SK-N-SH treated with all-trans-retinoic acid at 6 μM for 48 hours (cell line): ENCODE measurements around the gene CORO2A.

Experiments
- ATAC-seq: fragments of 200-7000 bp; cut with Tn5 transposase; 3 replicates; pipeline ENCODE4 v1.9.1; 2020; ENCODE audit warnings: mild to moderate bottlenecking, moderate library complexity
- ARNTL ChIP-seq: fragments of 450-650 bp; formaldehyde crosslinking; IDR thresholded peaks from 2 replicates; pipeline ENCODE4 v1.5.0; 2020; ENCODE audit warnings: low read depth, mild to moderate bottlenecking, moderate library complexity, borderline replicate concordance
- BACH2 ChIP-seq: fragments of 250-450 bp; sonication (Bioruptor Pico); IDR thresholded peaks from 2 replicates; pipeline ENCODE4 v1.9.0; 2021; ENCODE audit warnings: mild to moderate bottlenecking, borderline replicate concordance
- CSDC2 ChIP-seq: fragments of 250-450 bp; sonication (Bioruptor Pico); IDR thresholded peaks from 2 replicates; pipeline ENCODE4 v1.5.0; 2020; ENCODE audit warnings: mild to moderate bottlenecking, moderate library complexity
- CSRNP3 ChIP-seq: fragments of 250-450 bp; sonication (Bioruptor Pico); IDR thresholded peaks from 2 replicates; pipeline ENCODE4 v1.5.1; 2021; ENCODE audit warnings: mild to moderate bottlenecking, moderate library complexity
- ESRRG ChIP-seq: fragments of 250-450 bp; sonication (Bioruptor Pico); IDR thresholded peaks from 2 replicates; pipeline ENCODE4 v1.6.1; 2021; ENCODE audit warnings: mild to moderate bottlenecking
- GLIS3 ChIP-seq: fragments of 250-450 bp; sonication (Bioruptor Pico); IDR thresholded peaks from 2 replicates; pipeline ENCODE4 v1.5.0; 2020; ENCODE audit warnings: mild to moderate bottlenecking, moderate library complexity
- ISL1 ChIP-seq: fragments of 250-450 bp; sonication (Bioruptor Pico); IDR thresholded peaks from 2 replicates; pipeline ENCODE4 v2.1.2; 2022; ENCODE audit warnings: mild to moderate bottlenecking, moderate library complexity
- OSR1 ChIP-seq: fragments of 250-450 bp; sonication (Bioruptor Pico); IDR thresholded peaks from 2 replicates; pipeline ENCODE4 v1.8.0; 2022; ENCODE audit warnings: moderate library complexity, mild to moderate bottlenecking, inconsistent platforms
- PPARA ChIP-seq: fragments of 250-450 bp; sonication (Bioruptor Pico); IDR thresholded peaks from 2 replicates; pipeline ENCODE4 v1.5.0; 2020; ENCODE audit warnings: mild to moderate bottlenecking, borderline replicate concordance
- RARB ChIP-seq: fragments of 250-450 bp; sonication (Bioruptor Pico); IDR thresholded peaks from 2 replicates; pipeline ENCODE4 v1.8.0; 2021; ENCODE audit warnings: mild to moderate bottlenecking, moderate library complexity
- SNAI2 ChIP-seq: fragments of 250-450 bp; sonication (Bioruptor Pico); IDR thresholded peaks from 2 replicates; pipeline ENCODE4 v1.5.0; 2020; ENCODE audit warnings: mild to moderate bottlenecking, moderate library complexity
- TCF4 ChIP-seq: fragments of 250-450 bp; sonication (Bioruptor Pico); IDR thresholded peaks from 2 replicates; pipeline ENCODE4 v1.8.0; 2021; ENCODE audit warnings: mild to moderate bottlenecking, moderate library complexity, borderline replicate concordance
- TOX ChIP-seq: fragments of 250-450 bp; sonication (Bioruptor Pico); IDR thresholded peaks from 2 replicates; pipeline ENCODE4 v1.8.0; 2021; ENCODE audit warnings: mild to moderate bottlenecking, moderate library complexity, borderline replicate concordance
- TSHZ2 ChIP-seq: fragments of 250-450 bp; sonication (Bioruptor Pico); IDR thresholded peaks from 2 replicates; pipeline ENCODE4 v1.5.0; 2020; ENCODE audit warnings: mild to moderate bottlenecking, moderate library complexity
- ZC3H10 ChIP-seq: fragments of 250-450 bp; sonication (Bioruptor Pico); IDR thresholded peaks from 2 replicates; pipeline ENCODE4 v1.5.1; 2021; ENCODE audit warnings: mild to moderate bottlenecking, moderate library complexity
- ZFP3 ChIP-seq: fragments of 250-450 bp; sonication (Bioruptor Pico); IDR thresholded peaks from 2 replicates; pipeline ENCODE4 v1.5.0; 2020; ENCODE audit warnings: mild to moderate bottlenecking, moderate library complexity
- ZFP30 ChIP-seq: fragments of 450-650 bp; formaldehyde crosslinking; IDR thresholded peaks from 2 replicates; pipeline ENCODE4 v1.5.0; 2022; ENCODE audit warnings: mild to moderate bottlenecking, moderate library complexity
- ZNF565 ChIP-seq: fragments of 450-650 bp; formaldehyde crosslinking; conservative IDR thresholded peaks from 2 replicates; pipeline ENCODE4 v1.5.0; 2020; ENCODE audit warnings: low read depth, mild to moderate bottlenecking, moderate library complexity
- ZNF70 ChIP-seq: fragments of 450-650 bp; formaldehyde crosslinking; IDR thresholded peaks from 2 replicates; pipeline ENCODE4 v1.5.0; 2020; ENCODE audit warnings: mild to moderate bottlenecking, moderate library complexity
- ZNF8 ChIP-seq: fragments of 450-650 bp; formaldehyde crosslinking; IDR thresholded peaks from 2 replicates; pipeline ENCODE4 v1.5.0; 2020; ENCODE audit warnings: mild to moderate bottlenecking, moderate library complexity
- TF ChIP-seq, protein P1 (sequence below): fragments of 250-450 bp; sonication (Bioruptor Pico); IDR thresholded peaks from 2 replicates; pipeline ENCODE4 v1.8.0; 2020; ENCODE audit warnings: mild to moderate bottlenecking, moderate library complexity, borderline replicate concordance

The CORO2A gene

DNA sequence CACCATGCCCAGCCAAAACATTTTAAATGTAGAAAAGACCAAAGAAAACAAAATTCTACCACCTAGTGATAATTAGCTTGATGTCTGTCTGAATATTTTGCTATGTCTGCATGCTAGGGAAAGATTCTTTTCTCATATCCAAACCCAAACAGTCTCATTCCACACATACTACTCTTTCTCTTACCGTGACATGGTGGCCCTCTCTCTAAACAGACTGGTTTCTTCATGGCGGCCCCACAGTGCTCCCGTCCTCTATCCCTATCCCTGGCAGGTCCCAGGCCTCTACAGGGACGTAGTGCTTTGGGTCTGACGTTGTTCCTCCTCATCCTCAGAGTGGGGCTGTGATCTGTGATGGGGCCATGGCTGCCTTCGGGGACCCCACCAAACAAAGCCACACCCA, 8.1 kb downstream of the CORO2A start:
- TF ChIP-seq SNAI2 (CRISPR knock-in tag) (no peak), GLIS3 (CRISPR knock-in tag) (no peak), TCF4 (CRISPR knock-in tag) (no peak), ZNF70 (no peak), TOX (CRISPR knock-in tag) (no peak), TSHZ2 (CRISPR knock-in tag) (no peak), ZNF565 (CRISPR knock-in tag) (no peak), PPARA (CRISPR knock-in tag) (no peak), ARNTL (CRISPR knock-in tag) (no peak), BACH2 (no peak), ZNF8 (no peak), ZFP30 (CRISPR knock-in tag) (no peak), ZFP3 (CRISPR knock-in tag) (no peak), ISL1 (CRISPR knock-in tag) (no peak), CSRNP3 (no peak), OSR1 (no peak), ESRRG (CRISPR knock-in tag) (no peak), ZC3H10 (no peak), RARB (CRISPR knock-in tag) (no peak)
- TF ChIP-seq, protein P1, sequence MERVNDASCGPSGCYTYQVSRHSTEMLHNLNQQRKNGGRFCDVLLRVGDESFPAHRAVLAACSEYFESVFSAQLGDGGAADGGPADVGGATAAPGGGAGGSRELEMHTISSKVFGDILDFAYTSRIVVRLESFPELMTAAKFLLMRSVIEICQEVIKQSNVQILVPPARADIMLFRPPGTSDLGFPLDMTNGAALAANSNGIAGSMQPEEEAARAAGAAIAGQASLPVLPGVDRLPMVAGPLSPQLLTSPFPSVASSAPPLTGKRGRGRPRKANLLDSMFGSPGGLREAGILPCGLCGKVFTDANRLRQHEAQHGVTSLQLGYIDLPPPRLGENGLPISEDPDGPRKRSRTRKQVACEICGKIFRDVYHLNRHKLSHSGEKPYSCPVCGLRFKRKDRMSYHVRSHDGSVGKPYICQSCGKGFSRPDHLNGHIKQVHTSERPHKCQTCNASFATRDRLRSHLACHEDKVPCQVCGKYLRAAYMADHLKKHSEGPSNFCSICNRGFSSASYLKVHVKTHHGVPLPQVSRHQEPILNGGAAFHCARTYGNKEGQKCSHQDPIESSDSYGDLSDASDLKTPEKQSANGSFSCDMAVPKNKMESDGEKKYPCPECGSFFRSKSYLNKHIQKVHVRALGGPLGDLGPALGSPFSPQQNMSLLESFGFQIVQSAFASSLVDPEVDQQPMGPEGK: no peak
- ATAC-seq: no peak

- TF ChIP-seq CSRNP3: no peak
- no peak for TF ChIP-seq TCF4 (CRISPR knock-in tag)
- no peak for TF ChIP-seq OSR1
- TF ChIP-seq ZFP30 (CRISPR knock-in tag): no peak
- no peak for TF ChIP-seq CSDC2
- TF ChIP-seq, protein P1: no peak
- no peak for TF ChIP-seq ZNF565 (CRISPR knock-in tag)
- TF ChIP-seq ZFP3 (CRISPR knock-in tag): no peak
- no peak for TF ChIP-seq PPARA (CRISPR knock-in tag)
- TF ChIP-seq ISL1 (CRISPR knock-in tag): no peak
- TF ChIP-seq ZC3H10: no peak
- ATAC-seq: no peak
Observed at GRCh38 chr9:98182889-98183599, 9.4 kb downstream of the CORO2A start.
